ENCODE results near the gene POMZP3. TPM values are rescaled to one million over a fixed set of nuclear protein-coding genes. Genes with fewer than 3 reads are reported as not detected.
"Not testable (repeated sequence)": the region's sequence is repeated elsewhere in the genome, so short reads cannot be mapped to it uniquely, and the experiment has no call there.

POMZP3 gene
- polyA plus RNA-seq (2011; rRNA removed) (10.6 and 14.7 TPM in 2 replicates), polyA plus RNA-seq (2017; fragmentation: RNase III; extraction: RNeasy Plus Mini Kit Qiagen cat#74134 plus additional on column Dnase treatment) (17.4 to 18.6 TPM (median 17.6 TPM) in 3 replicates), polyA minus RNA-seq (2011; rRNA and poly(A)+ RNA removed) (23.0 and 26.2 TPM in 2 replicates)
- polyA plus RNA-seq (2012; cell fraction: cytosol; rRNA removed): 8.1 and 9.5 TPM in 2 replicates
- polyA plus RNA-seq (2012; cell fraction: nucleus; rRNA removed): 7.8 and 9.1 TPM in 2 replicates

- not testable (repeated sequence) for H3K9me3 ChIP-seq
These were observed at the start of gene POMZP3 for GRCh38 chr7:76626989-76627642. Gene POMZP3 (minus strand): TSS chr7:76627279. CDS start chr7:76626064, 1,215 bp downstream.

DNA sequence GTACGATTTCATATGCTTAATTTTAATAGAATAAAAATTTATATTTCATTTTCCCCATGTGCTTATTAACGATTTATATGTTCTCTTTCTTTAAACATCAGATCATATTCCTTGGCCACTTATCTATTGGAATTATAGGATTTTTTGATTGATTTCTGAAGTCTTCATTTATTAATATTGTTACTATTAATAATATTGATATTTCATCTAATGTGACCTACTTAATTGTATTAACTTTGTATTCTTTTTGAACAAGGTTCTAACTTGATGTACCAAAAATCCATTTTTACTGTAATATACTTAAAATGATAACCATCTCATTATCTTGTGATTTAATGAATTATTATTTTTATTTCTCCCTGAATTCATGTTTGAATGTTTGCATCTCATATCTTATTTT, 48.7 kb upstream of the POMZP3 start:
- not testable (repeated sequence) for FAIRE-seq

More at GRCh38 chr7:76626989-76627642, at the start of gene POMZP3:
- Histone ChIP-seq H3K27ac (peak within 1 kb of the TSS; percentile 71 to 92), H3K4me2 (peak within 1 kb of the TSS; percentile 80), H3K4me3 (peak within 1 kb of the TSS; percentile 57)
- ATAC-seq (peak; percentile 86 to 91), DNase-seq (ENCODE audit: low read depth in 1 of 2, low spot score in 1 of 2) (peak in 1 of 2 experiments; percentile 12)
- CTCF ChIA-PET, POLR2A ChIA-PET, FAIRE-seq, H3K4me1 ChIP-seq: not testable (repeated sequence)
- 0% methylated on average over 14 of the region's 78 CpGs for WGBS (ENCODE audit: missing lambda C conversion rate)
- TF ChIP-seq KDM5A (IDR thresholded peaks at IDR 0.05): peak; percentile 60
- TF ChIP-seq POLR2A (IDR thresholded peaks at IDR 0.05; ENCODE audit: low read length): peak; percentile 33; the same call in 1 of the 2 replicates
- peak in 1 of 2 experiments; percentile 69; a peak in 2 of 5 replicates for TF ChIP-seq JUN (IDR thresholded peaks at IDR 0.05)

GRCh38 chr7:76673346-76673745, 46.3 kb upstream of the POMZP3 start:
- ATAC-seq; DNase-seq (ENCODE audit: low read depth in 1 of 2, low spot score in 1 of 2): not testable (repeated sequence)
- WGBS (ENCODE audit: missing lambda C conversion rate): 91% methylated on average over 5 of the region's 5 CpGs

More for the DNA sequence above, 48.7 kb upstream of the POMZP3 start:
- H3K4me2 ChIP-seq; H3K4me3 ChIP-seq; H3K27ac ChIP-seq; H3K4me1 ChIP-seq; CTCF ChIA-PET; H3K9me3 ChIP-seq; ATAC-seq; POLR2A ChIA-PET; DNase-seq (ENCODE audit: low read depth in 1 of 2, low spot score in 1 of 2): not testable (repeated sequence)
- WGBS (ENCODE audit: missing lambda C conversion rate): 46% methylated on average over 2 of the region's 2 CpGs

GRCh38 chr7:76659212-76659611, 32.1 kb upstream of the POMZP3 start:
- H3K4me3 ChIP-seq; H3K4me2 ChIP-seq; H3K27ac ChIP-seq; DNase-seq (ENCODE audit: low read depth in 1 of 2, low spot score in 1 of 2); FAIRE-seq; H3K9me3 ChIP-seq; POLR2A ChIA-PET; H3K4me1 ChIP-seq; ATAC-seq; CTCF ChIA-PET: not testable (repeated sequence)

More at GRCh38 chr7:76673346-76673745, 46.3 kb upstream of the POMZP3 start:
- H3K27ac ChIP-seq, H3K4me2 ChIP-seq, H3K4me1 ChIP-seq, H3K9me3 ChIP-seq, FAIRE-seq, H3K4me3 ChIP-seq, CTCF ChIA-PET, POLR2A ChIA-PET: not testable (repeated sequence)

- POLR2A ChIA-PET, CTCF ChIA-PET: not testable (repeated sequence)
- WGBS (ENCODE audit: missing lambda C conversion rate): 2% methylated on average over 2 of the region's 2 CpGs
These were observed 29.3 kb upstream of the POMZP3 start for GRCh38 chr7:76656425-76656824.

DNA sequence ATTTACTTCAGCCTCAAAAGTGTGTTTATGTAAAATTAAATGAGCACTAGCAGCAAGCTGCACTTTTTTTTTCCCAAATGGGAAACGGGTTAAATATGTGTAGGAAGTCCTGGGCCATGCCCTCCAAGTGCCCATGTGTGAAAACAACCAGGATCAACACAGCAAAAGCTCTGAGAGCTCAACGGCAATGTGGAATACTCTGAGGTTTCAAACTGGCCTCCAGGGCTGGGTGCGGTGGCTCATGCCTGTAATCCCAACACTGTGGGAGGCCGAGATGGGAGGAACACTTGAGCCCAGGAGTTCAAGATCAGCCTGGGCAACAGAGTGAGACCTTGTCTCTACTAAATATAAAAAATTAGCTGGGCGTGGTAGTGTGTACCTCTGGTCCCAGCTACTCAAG, 15.5 kb upstream of the POMZP3 start:
- H3K27ac ChIP-seq; ATAC-seq; H3K9me3 ChIP-seq; DNase-seq (ENCODE audit: low read depth in 1 of 2, low spot score in 1 of 2); H3K4me3 ChIP-seq; H3K4me1 ChIP-seq; CTCF ChIA-PET; FAIRE-seq; POLR2A ChIA-PET; H3K4me2 ChIP-seq: not testable (repeated sequence)
- WGBS (ENCODE audit: missing lambda C conversion rate): no CpG with 5 or more reads among the region's 5 CpGs

More at GRCh38 chr7:76656425-76656824, 29.3 kb upstream of the POMZP3 start:
- not testable (repeated sequence) for H3K4me1 ChIP-seq, H3K27ac ChIP-seq, H3K4me2 ChIP-seq, H3K9me3 ChIP-seq, H3K4me3 ChIP-seq
- FAIRE-seq: peak; percentile 84
- peak; percentile 16; the same call in 1 of the 3 replicates for TF ChIP-seq SMC3 (IDR thresholded peaks at IDR 0.05)
- 0 out of 5 replicates have a peak, but pooled peaks of 1 of the 2 experiments have one; percentile 15 for TF ChIP-seq RAD21 (conservative IDR thresholded peaks at IDR 0.05 in 1 of 2, IDR thresholded peaks at IDR 0.05 in 1 of 2)
- peak; percentile 47 to 65; a peak in 4 of 6 replicates for ATAC-seq
- DNase-seq (ENCODE audit: low read depth in 1 of 2, low spot score in 1 of 2): peak in 1 of 2 experiments; percentile 34

- CTCF ChIA-PET, H3K4me2 ChIP-seq, FAIRE-seq, POLR2A ChIA-PET, H3K4me3 ChIP-seq, H3K27ac ChIP-seq, H3K4me1 ChIP-seq, H3K9me3 ChIP-seq: not testable (repeated sequence)
- DNase-seq (ENCODE audit: low read depth in 1 of 2, low spot score in 1 of 2) (peak in 1 of 2 experiments; percentile 5), ATAC-seq (peak; percentile 91 to 95)
- WGBS (ENCODE audit: missing lambda C conversion rate): 20% methylated on average over 7 of the region's 7 CpGs
- TF ChIP-seq SMC3 (IDR thresholded peaks at IDR 0.05): peak; percentile 62
- TF ChIP-seq RAD21 (conservative IDR thresholded peaks at IDR 0.05 in 1 of 2, IDR thresholded peaks at IDR 0.05 in 1 of 2): peak; percentile 49 to 69
- peak; percentile 57 for TF ChIP-seq CTCF (IDR thresholded peaks at IDR 0.05)
These were observed 10.1 kb upstream of the POMZP3 start for GRCh38 chr7:76637061-76637691.

- H3K4me1 ChIP-seq, CTCF ChIA-PET, H3K9me3 ChIP-seq, POLR2A ChIA-PET, FAIRE-seq: not testable (repeated sequence)
- Histone ChIP-seq H3K4me2 (peak overlapping the region; percentile 71), H3K4me3 (peak overlapping the region; percentile 48), H3K27ac (peak overlapping the region; percentile 64 to 92; a peak in 5 of 6 replicates)
- peak; percentile 71 to 77 for ATAC-seq
- peak in 1 of 2 experiments; percentile 1 for DNase-seq (ENCODE audit: low read depth in 1 of 2, low spot score in 1 of 2)
- 0% methylated on average over 13 of the region's 34 CpGs for WGBS (ENCODE audit: missing lambda C conversion rate)
These were observed 498 bp downstream of the POMZP3 start for GRCh38 chr7:76626581-76626980.
